ENCODE data around the gene SHOX. TPM values are rescaled to one million over a fixed set of nuclear protein-coding genes. Genes with fewer than 3 reads are reported as not detected.

SHOX gene
- total RNA-seq, 6 donors from 2014 or later = not detected

DNA sequence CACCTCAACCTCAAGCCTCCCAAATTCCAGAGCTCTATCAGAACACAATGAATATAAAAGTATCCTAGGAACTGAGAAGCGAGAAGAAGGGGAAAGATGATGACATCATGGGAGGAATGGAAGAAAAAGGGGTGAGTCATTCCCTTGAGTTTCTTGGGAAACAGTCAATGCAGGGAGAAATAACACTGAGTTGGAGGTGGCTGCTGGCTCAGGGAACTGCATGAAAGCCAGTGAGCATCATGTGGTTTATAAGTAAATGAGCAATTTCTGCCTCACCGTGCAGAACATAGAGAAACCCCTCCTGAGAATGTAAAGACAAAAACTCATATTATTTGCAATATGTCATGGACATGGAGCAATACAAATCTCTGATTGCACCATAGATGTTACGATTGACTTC, 73.3 kb downstream of the SHOX start:
- DNase-seq (no peak), ATAC-seq (ENCODE audit: low FRiP score in 2 of 2) (no peak)
- H3K4me1 ChIP-seq = no peaks in the 10 kb centered on the region
- TF ChIP-seq POLR2AphosphoS5 (IDR thresholded peaks at IDR 0.05) (no peak), EP300 (IDR thresholded peaks at IDR 0.05) (no peak), POLR2A (IDR thresholded peaks at IDR 0.05) (no peak), CTCF (IDR thresholded peaks at IDR 0.05) (no peak)
- no peaks in the 10 kb centered on the region for H3K27me3 ChIP-seq
- H3K9me3 ChIP-seq = peaks cover 0 to 7% (median 0%) of the 10 kb centered on the region in 4 donors
- H3K27ac ChIP-seq = no peak overlapping the region
- 68 to 74% methylated on average over 3 of the region's 3 CpGs for WGBS, 2 donors
- no peak overlapping the region for H3K4me3 ChIP-seq
- H3K36me3 ChIP-seq = no peaks in the 10 kb centered on the region

Other genes with a start within 250 kb of the SHOX start
- 10 to 100 TPM in 5 of 6 donors, 1 to 10 TPM in 1; 8.7 to 72.3 (median 15.1) TPM for gene PPP2R3B, start 243.9 kb upstream of the SHOX start, total RNA-seq

Data from upper lobe of left lung (tissue), 6 donors.